HG02852 (cell line): ENCODE measurements around the gene PARM1.
"Not testable (repeated sequence)": the region's sequence is repeated elsewhere in the genome, so short reads cannot be mapped to it uniquely, and the experiment has no call there.

Experiments
- ATAC-seq: cut with Tn5 transposase; IDR thresholded peaks from one replicate; pipeline ENCODE4 v1.9.1; 2021; ENCODE audit warnings: mild to moderate bottlenecking, moderate library complexity; ENCODE audit not compliant: unreplicated experiment

PARM1 gene

GRCh38 chr4:74982546-74983252, 49.8 kb downstream of the PARM1 start:
- no peak for ATAC-seq

DNA sequence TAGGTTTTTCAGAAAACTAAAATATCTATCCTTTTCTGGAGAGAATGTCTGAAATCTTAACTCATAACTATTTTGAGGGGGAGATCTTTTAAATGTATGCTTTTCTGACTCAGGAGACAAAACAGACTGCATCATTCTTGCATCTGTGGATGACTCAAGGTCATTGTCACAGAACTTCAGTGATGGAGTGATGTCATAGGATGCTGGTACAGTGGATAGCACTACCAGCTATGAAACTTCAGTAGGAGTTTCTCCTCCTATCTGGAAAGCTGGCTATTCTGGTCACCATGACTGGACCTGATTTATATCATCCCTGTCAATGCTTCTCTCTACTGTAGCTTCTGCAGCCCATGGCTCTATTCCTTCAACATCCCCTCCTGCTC, 50.3 kb downstream of the PARM1 start:
- ATAC-seq, result no peak

DNA sequence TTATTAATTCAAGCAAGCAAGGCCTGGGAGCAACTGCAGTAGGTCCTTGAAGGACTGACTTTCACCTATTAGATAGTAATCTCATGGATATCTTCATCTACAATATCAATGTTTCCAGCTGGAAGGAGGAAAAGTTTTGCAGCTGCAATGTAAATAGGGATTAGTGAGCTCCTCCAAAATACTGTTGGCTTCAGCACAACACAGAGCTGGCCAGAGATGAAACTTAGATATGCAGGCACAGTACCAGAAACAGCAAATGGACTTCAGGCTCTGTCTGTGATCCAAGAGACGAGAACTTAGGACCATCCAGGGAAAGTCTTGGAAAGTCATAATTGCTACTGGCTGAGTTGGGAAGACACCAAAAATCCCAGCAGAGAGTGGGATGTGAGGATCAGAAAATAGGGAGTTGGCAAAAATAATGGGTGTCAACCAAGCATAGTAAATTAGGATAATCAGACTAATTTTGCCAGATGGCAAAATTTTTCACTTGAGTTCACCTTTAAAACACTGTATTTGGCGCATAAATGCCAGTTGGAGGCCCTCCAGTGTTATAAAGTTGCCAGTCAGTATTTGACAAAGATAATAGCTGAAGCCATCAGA, 57.5 kb downstream of the PARM1 start:
- no peak for ATAC-seq

- not testable (repeated sequence) for ATAC-seq
Measured at GRCh38 chr4:74994436-74994835, 61.5 kb downstream of the PARM1 start.

- ATAC-seq, result no peak
Measured at GRCh38 chr4:74996996-74997395, 64.1 kb downstream of the PARM1 start.

DNA sequence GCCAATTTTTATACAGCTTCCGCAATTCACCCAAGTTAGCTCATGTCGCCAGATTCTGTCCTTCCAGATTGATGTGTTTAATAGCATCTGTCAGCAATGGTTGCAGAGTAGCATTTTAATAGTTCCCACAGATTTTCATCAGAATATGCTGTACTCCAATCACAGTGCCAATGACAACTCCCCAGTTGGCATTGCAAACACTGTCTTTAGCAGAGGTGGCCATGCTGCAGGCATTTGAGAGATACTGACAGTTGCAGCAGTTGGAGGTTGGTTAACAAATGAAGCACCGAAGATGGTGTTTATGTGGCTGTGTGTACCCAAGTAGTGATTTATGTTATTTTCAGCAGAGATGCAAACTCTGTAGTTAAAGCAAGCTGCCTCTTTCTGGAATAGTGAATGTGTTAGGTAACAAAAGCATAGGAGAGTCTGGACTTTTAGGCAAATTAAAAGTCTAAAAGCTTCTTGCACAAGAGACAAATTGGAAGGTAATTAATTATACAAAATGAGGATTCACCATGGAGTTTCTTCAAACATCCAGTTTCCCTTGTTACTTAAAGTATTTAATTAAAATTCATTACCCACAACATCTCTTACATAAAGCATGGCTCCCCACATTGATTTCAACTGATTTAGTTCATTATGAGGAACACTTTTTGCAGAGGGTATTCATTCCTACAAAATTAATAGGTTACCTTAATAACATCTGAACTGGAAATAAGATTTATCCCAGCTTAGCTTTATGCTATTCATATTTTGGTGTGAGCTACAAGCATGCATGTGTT, 65.2 kb downstream of the PARM1 start:
- ATAC-seq, result no peak

DNA sequence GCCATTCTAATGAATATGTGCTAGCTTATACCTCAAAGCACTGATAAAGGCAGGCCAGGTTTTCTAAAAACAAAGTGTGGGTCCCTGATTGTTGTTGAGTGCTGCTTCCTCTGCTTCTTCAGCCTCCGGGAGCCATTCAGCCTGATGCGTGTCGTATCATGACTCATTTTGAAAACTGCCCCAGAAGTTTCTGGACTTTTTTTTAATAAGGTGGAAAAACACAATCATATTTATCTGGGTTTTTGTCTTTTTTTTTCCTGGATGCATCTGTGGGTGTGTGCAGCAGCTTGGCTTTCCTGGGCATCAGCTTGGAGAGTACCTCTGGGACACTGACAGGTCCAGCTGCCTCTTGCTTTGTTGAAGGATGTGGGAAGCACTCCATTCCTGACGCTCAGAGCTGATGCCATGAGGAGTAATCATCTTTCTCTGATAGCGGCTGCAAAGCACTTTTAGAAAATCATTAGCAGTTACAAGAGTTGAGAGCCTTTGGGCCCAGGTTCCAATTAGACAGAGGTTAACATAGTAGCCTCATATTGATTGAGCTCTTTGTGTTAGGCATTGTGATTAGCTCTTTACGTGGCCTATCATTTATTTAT, 66.9 kb downstream of the PARM1 start:
- no peak for ATAC-seq

GRCh38 chr4:75001871-75002270, 69.0 kb downstream of the PARM1 start:
- ATAC-seq, result no peak

DNA sequence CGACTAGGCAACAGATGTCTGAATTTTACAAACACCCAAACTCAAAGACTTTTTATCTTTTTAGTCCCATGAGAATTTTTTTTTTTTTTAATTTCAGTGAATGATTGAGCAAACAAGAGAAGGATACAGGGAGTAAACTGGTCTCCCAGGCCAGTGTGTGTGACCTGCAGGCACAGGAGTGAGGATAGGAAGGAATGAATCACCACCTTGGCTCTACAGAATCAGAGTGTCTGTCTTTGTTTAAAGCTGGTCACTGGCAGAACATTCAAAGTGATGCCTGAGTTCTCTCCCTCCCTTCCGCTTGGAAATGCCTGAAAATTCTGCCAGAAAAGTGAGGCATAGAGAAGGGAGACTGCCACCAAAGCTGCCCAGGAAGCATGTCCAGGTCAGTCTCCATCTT, 69.5 kb downstream of the PARM1 start:
- ATAC-seq, result no peak

DNA sequence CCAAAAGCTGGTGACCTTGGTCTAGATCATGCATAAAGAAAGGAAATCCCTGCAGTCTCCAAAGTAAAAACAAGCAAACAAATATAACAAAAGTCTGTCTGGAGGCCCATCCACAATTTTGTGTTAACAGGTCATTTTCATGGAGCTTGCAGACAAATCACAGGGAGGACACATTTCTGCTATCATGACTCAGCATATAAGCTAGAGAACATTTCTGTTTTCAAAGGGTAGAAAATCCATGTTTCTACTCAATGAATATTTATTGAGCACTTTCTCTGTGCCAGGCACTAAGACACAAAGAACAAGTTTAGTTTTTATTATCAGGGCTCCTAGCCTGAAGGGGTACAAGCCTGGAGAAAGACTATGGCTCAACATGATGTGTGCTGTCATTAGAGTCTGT, 71.1 kb downstream of the PARM1 start:
- ATAC-seq, result no peak

DNA sequence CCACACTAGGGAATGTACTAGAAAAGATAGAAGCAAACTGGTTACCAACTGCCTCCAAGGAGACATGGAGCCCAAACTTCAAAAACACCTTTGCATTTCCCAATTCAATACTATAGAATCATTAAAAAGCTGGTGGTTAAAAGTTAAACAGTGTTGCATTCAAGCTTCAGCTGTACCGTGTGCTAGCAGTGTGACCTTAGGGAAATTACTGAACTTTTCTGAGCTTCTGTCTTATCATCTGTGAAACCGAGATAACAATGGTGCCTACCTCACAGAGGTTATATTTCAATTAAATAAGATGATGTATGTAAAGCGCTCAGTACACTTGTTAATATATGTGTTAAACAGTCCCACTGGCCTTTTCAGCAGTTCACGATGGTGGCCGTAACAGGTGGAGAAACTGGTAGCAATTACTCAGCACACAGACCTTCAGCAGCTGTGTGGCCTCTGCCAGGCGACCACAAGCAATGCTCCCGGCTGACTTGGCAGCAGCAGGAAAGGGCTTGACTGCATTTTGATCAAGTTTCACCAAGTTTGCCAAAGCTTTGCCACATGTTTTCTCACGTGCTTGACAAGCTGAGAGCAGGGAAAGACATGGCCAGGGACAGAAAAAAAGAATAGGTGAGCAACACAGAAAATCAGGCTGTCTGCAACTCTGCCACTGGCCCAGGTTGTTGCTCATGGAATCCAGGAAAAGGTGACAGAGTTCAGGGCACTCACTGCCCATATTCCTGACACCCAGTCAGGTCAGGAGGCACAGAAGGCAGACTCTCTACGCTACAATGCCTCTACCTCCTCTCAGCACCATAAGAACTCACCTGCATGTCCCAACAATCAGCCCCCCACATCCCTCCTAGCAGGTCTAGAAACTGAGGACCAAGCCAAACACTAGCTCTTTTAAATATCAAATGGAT, 72.1 kb downstream of the PARM1 start:
- peak; percentile 76 for ATAC-seq

DNA sequence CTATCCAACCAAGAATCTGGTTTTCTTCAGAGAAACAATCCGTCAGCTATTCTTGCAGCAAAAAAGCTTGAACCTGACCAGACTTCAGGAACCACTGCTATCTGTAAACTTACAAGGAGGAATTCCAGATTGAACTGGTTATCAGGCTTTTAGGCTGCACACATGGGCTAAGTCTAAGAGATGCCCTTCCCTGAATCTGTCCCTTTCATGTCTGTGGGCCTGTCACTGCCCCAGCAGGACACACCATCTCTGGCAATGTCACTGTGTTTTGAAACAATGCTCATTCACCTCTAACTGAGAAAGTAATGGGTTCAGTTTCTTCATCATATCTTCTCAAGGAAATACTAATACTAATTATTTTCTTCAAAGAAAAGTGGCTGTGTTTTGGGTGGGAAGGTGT, 72.8 kb downstream of the PARM1 start:
- ATAC-seq, result no peak

- no peak for ATAC-seq
Measured at GRCh38 chr4:75007891-75008290, 75.0 kb downstream of the PARM1 start.

DNA sequence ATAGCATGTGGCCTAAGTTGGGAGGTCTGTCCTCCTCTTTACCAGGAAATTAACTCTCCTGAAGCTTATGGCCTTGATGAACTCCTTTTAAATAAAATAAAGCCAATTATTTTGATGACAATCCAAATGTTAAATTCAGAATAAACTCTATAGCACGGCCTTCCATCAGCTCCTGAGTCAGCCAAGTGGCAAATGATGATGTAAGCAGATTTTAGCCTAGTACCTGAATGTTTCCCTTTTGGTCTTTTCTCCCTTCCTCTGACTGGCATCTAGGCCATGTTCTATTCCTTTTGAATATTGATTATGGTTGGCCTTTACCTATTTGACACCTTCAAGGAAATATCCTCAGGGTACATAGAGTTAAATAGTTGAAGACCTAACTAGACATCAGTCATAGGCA, 76.2 kb downstream of the PARM1 start:
- ATAC-seq, result no peak

- no peak for ATAC-seq
Measured at GRCh38 chr4:75011131-75011795, 78.3 kb downstream of the PARM1 start.

- no peak for ATAC-seq
Measured at GRCh38 chr4:75015627-75016026, 82.7 kb downstream of the PARM1 start.

GRCh38 chr4:75016472-75016871, 83.6 kb downstream of the PARM1 start:
- no peak for ATAC-seq

DNA sequence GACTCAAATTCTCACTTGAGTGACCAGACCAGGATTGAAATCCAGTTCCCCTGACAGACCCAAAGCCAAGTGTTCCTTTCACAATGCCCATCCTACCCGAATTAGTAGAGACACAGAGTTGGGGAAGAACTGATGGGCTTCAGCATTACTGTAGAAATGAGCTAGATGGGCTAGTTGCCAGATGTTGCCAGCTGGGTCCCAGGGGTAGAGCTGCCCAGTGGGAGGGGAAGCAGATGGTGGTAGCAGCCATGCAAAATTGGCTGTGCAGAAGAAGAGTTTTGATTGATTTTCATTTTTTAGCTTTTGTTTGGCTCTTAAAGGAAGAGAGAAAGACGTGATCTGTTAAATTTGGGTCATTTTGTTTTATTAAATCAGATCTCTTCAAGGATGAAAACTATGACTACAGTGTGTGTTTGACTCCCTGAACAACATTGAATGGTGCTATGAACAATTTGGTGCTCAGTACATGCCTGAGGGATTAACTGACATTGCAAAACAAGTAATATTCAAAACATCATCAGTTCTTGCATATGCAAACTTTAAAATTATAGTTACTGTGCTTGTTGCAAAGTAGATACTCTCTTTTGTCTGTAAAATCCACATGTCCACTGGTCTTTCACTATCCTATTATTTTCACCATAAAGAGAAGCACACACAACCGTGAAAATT, 86.0 kb downstream of the PARM1 start:
- no peak for ATAC-seq

GRCh38 chr4:75025431-75025830, 92.5 kb downstream of the PARM1 start:
- no peak for ATAC-seq
